HepG2 (cell line): Measurements from ENCODE around the gene TRAPPC4. TPM values are rescaled to one million over a fixed set of nuclear protein-coding genes. Genes with fewer than 3 reads are reported as not detected.

Source experiments
- ARNTL ChIP-seq: sonication (generic); formaldehyde crosslinking; IDR thresholded peaks from 2 replicates; pipeline ENCODE4 v1.4.0; 2020; ENCODE audit warnings: mild to moderate bottlenecking, missing genetic modification reagents
- CEBPB ChIP-seq: IDR thresholded peaks from 2 replicates; pipeline ENCODE4 v1.6.1; 2011; ENCODE audit warnings: low read depth, low read length, improper control_type of control experiment, borderline replicate concordance
- ELF1 ChIP-seq: sonication (generic); formaldehyde crosslinking; IDR thresholded peaks from 2 replicates; pipeline ENCODE4 v1.4.0; 2020; ENCODE audit warnings: missing genetic modification reagents
- MIXL1 ChIP-seq: IDR thresholded peaks from 2 replicates; pipeline ENCODE4 v1.6.1; 2016
- PITX1 ChIP-seq: sonication (generic); formaldehyde crosslinking; IDR thresholded peaks from 2 replicates; pipeline ENCODE4 v1.5.1; 2020; ENCODE audit warnings: mild to moderate bottlenecking, missing genetic modification reagents
- SNAI1 ChIP-seq: sonication (generic); formaldehyde crosslinking; IDR thresholded peaks from 2 replicates; pipeline ENCODE4 v1.5.0; 2020; ENCODE audit warnings: mild to moderate bottlenecking, missing genetic modification reagents, borderline replicate concordance
- STAT5B ChIP-seq: sonication (generic); formaldehyde crosslinking; IDR thresholded peaks from 2 replicates; pipeline ENCODE4 v1.4.0; 2020; ENCODE audit warnings: missing genetic modification reagents
- ZNF451 ChIP-seq: sonication (generic); formaldehyde crosslinking; IDR thresholded peaks from 2 replicates; pipeline ENCODE4 v1.5.0; 2020; ENCODE audit warnings: mild to moderate bottlenecking, missing genetic modification reagents
- ZNF749 ChIP-seq: sonication (generic); formaldehyde crosslinking; IDR thresholded peaks from 2 replicates; pipeline ENCODE4 v1.8.0; 2022; ENCODE audit warnings: mild to moderate bottlenecking, missing genetic modification reagents, moderate library complexity, borderline replicate concordance
- ZNF775 ChIP-seq: sonication (generic); formaldehyde crosslinking; IDR thresholded peaks from 2 replicates; pipeline ENCODE4 v1.4.0; 2020; ENCODE audit warnings: missing genetic modification reagents, mild to moderate bottlenecking, moderate library complexity, borderline replicate concordance
- polyA plus RNA-seq, 8 experiments: library from polyadenylated mRNA; depleted of rRNA in 3 of 8; stranded (reverse) in 7 of 8; unstranded in 1 of 8; fragments of >200 nt; fragmentation: Illumina TruSeq in 4 of 8; extraction: Trizol in 4 of 8; gene quantifications; 2 replicates each; pipeline versions ENCODE4 v1.2.1 to v1.2.3, GENCODE V29; 2011 to 2016; ENCODE audit warnings: low read depth in 4 of 8, missing spikeins in 1 of 8, mixed read lengths in 1 of 8; ENCODE audit not compliant: insufficient read depth in 1 of 8
- total RNA-seq, 5 experiments: library from RNA; depleted of rRNA; stranded (reverse); fragments of >200 nt; fragmentation: Illumina TruSeq; extraction: Trizol; gene quantifications; 2 replicates each; pipeline ENCODE4 v1.2.3, GENCODE V29; 2016; ENCODE audit warnings: low read depth in 1 of 5
- TF ChIP-seq, protein P1 (sequence below): sonication (generic); formaldehyde crosslinking; conservative IDR thresholded peaks from 2 replicates; pipeline ENCODE4 v1.4.0; 2020; ENCODE audit warnings: missing genetic modification reagents
- TF ChIP-seq, protein P2 (sequence below): sonication (generic); formaldehyde crosslinking; IDR thresholded peaks from 2 replicates; pipeline ENCODE4 v1.9.0; 2022; ENCODE audit warnings: low read depth, missing genetic modification reagents
- TF ChIP-seq, protein P3 (sequence below): IDR thresholded peaks from 2 replicates; pipeline ENCODE4 v1.6.1; 2016; ENCODE audit warnings: low read depth, borderline replicate concordance
- TF ChIP-seq, protein P4 (sequence below): sonication (generic); formaldehyde crosslinking; IDR thresholded peaks from 2 replicates; pipeline ENCODE4 v1.4.0; 2020; ENCODE audit warnings: missing genetic modification reagents
- TF ChIP-seq, protein P5 (sequence below): sonication (generic); formaldehyde crosslinking; IDR thresholded peaks from 2 replicates; pipeline ENCODE4 v1.4.0; 2020; ENCODE audit warnings: mild to moderate bottlenecking, missing genetic modification reagents
- TF ChIP-seq, protein P6 (sequence below): sonication (generic); formaldehyde crosslinking; IDR thresholded peaks from 2 replicates; pipeline ENCODE4 v1.4.0; 2020; ENCODE audit warnings: mild to moderate bottlenecking, missing genetic modification reagents
- TF ChIP-seq, protein P7 (sequence below): sonication (generic); formaldehyde crosslinking; IDR thresholded peaks from 2 replicates; pipeline ENCODE4 v1.5.0; 2020; ENCODE audit warnings: missing genetic modification reagents

Gene TRAPPC4
- total and polyA plus RNA-seq, 2 of the 13 experiments (the other 11 are each of a cell fraction or from before 2014, with no cell fraction given), result 97.4 to 140 TPM

DNA sequence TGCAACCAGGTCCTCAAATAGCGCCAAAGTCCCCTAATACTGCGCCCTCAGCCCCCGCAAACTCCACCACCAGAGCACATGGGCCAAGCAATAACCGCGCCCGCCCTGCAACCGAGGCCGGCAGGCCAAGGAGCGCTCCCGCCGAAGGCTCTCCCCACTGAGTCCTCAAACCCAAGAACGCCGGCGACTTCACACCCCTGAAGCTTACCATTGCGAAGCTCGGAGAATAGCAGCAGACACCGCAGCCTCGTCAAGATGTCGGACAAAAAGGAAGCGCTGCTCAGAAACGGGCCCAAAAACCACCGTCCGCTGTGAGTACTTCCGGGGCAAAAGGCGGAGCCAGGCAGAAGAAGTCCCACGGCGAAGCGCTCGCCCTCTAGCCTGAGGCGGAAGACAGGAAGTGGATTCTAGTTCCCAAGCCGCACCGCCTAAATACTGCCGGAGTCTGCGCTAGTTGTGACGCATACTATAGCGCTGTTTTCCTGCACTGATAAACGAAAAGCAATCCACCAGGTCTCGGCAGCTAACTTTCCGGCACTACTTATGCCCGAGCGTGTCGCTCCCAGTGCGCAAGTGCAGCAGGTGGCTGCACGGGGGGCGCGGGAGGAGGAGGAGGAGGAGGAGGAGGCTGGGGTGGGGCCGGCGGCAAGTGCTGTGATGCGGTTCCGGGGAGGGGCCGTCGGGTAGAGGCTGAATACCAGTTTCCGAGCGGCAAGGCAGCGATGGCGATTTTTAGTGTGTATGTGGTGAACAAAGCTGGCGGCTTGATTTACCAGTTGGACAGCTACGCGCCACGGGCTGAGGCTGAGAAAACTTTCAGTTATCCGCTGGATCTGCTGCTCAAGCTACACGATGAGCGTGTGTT is at the start of gene TRAPPC4, which contains the start of gene RPS25 (continued):
- no peak for TF ChIP-seq CEBPB
- no peak; the same call in 1 of the 2 replicates for TF ChIP-seq ZNF749 (CRISPR knock-in tag)
- TF ChIP-seq SNAI1, result no peak
- TF ChIP-seq, protein P1, sequence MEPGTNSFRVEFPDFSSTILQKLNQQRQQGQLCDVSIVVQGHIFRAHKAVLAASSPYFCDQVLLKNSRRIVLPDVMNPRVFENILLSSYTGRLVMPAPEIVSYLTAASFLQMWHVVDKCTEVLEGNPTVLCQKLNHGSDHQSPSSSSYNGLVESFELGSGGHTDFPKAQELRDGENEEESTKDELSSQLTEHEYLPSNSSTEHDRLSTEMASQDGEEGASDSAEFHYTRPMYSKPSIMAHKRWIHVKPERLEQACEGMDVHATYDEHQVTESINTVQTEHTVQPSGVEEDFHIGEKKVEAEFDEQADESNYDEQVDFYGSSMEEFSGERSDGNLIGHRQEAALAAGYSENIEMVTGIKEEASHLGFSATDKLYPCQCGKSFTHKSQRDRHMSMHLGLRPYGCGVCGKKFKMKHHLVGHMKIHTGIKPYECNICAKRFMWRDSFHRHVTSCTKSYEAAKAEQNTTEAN (CRISPR knock-in tag), result no peak; the same call in 1 of the 2 replicates
- TF ChIP-seq, protein P2, sequence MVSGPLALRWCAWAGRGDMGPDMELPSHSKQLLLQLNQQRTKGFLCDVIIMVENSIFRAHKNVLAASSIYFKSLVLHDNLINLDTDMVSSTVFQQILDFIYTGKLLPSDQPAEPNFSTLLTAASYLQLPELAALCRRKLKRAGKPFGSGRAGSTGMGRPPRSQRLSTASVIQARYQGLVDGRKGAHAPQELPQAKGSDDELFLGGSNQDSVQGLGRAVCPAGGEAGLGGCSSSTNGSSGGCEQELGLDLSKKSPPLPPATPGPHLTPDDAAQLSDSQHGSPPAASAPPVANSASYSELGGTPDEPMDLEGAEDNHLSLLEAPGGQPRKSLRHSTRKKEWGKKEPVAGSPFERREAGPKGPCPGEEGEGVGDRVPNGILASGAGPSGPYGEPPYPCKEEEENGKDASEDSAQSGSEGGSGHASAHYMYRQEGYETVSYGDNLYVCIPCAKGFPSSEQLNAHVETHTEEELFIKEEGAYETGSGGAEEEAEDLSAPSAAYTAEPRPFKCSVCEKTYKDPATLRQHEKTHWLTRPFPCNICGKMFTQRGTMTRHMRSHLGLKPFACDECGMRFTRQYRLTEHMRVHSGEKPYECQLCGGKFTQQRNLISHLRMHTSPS (CRISPR knock-in tag), result no peak
- TF ChIP-seq ARNTL (CRISPR knock-in tag), result no peak
- TF ChIP-seq, protein P3, sequence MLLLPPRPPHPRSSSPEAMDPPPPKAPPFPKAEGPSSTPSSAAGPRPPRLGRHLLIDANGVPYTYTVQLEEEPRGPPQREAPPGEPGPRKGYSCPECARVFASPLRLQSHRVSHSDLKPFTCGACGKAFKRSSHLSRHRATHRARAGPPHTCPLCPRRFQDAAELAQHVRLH (CRISPR knock-in tag), result no peak
- TF ChIP-seq, protein P4, sequence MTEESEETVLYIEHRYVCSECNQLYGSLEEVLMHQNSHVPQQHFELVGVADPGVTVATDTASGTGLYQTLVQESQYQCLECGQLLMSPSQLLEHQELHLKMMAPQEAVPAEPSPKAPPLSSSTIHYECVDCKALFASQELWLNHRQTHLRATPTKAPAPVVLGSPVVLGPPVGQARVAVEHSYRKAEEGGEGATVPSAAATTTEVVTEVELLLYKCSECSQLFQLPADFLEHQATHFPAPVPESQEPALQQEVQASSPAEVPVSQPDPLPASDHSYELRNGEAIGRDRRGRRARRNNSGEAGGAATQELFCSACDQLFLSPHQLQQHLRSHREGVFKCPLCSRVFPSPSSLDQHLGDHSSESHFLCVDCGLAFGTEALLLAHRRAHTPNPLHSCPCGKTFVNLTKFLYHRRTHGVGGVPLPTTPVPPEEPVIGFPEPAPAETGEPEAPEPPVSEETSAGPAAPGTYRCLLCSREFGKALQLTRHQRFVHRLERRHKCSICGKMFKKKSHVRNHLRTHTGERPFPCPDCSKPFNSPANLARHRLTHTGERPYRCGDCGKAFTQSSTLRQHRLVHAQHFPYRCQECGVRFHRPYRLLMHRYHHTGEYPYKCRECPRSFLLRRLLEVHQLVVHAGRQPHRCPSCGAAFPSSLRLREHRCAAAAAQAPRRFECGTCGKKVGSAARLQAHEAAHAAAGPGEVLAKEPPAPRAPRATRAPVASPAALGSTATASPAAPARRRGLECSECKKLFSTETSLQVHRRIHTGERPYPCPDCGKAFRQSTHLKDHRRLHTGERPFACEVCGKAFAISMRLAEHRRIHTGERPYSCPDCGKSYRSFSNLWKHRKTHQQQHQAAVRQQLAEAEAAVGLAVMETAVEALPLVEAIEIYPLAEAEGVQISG (CRISPR knock-in tag), result peak; percentile 91
- TF ChIP-seq ZNF775 (CRISPR knock-in tag), result no peak
- TF ChIP-seq, protein P5, sequence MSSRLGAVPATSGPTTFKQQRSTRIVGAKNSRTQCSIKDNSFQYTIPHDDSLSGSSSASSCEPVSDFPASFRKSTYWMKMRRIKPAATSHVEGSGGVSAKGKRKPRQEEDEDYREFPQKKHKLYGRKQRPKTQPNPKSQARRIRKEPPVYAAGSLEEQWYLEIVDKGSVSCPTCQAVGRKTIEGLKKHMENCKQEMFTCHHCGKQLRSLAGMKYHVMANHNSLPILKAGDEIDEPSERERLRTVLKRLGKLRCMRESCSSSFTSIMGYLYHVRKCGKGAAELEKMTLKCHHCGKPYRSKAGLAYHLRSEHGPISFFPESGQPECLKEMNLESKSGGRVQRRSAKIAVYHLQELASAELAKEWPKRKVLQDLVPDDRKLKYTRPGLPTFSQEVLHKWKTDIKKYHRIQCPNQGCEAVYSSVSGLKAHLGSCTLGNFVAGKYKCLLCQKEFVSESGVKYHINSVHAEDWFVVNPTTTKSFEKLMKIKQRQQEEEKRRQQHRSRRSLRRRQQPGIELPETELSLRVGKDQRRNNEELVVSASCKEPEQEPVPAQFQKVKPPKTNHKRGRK, result no peak
- TF ChIP-seq, protein P6, sequence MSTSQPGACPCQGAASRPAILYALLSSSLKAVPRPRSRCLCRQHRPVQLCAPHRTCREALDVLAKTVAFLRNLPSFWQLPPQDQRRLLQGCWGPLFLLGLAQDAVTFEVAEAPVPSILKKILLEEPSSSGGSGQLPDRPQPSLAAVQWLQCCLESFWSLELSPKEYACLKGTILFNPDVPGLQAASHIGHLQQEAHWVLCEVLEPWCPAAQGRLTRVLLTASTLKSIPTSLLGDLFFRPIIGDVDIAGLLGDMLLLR (CRISPR knock-in tag), result no peak
- no peak for TF ChIP-seq MIXL1
- peak; percentile 36; the same call in 1 of the 2 replicates for TF ChIP-seq PITX1 (CRISPR knock-in tag)
- no peak for TF ChIP-seq ZNF451 (CRISPR knock-in tag)
- peak; percentile 69; the same call in 1 of the 2 replicates for TF ChIP-seq STAT5B (CRISPR knock-in tag)
- TF ChIP-seq ELF1 (CRISPR knock-in tag), result peak; percentile 94
- TF ChIP-seq, protein P7, sequence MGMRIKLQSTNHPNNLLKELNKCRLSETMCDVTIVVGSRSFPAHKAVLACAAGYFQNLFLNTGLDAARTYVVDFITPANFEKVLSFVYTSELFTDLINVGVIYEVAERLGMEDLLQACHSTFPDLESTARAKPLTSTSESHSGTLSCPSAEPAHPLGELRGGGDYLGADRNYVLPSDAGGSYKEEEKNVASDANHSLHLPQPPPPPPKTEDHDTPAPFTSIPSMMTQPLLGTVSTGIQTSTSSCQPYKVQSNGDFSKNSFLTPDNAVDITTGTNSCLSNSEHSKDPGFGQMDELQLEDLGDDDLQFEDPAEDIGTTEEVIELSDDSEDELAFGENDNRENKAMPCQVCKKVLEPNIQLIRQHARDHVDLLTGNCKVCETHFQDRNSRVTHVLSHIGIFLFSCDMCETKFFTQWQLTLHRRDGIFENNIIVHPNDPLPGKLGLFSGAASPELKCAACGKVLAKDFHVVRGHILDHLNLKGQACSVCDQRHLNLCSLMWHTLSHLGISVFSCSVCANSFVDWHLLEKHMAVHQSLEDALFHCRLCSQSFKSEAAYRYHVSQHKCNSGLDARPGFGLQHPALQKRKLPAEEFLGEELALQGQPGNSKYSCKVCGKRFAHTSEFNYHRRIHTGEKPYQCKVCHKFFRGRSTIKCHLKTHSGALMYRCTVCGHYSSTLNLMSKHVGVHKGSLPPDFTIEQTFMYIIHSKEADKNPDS, result no peak
